Osteocyte (in vitro differentiated cells): ENCODE data around the gene CEBPB. TPM values are rescaled to one million over a fixed set of nuclear protein-coding genes. Genes with fewer than 3 reads are reported as not detected.
"Not testable (repeated sequence)": the region's sequence is repeated elsewhere in the genome, so short reads cannot be mapped to it uniquely, and the experiment has no call there.

ENCODE experiments used
- DNase-seq: peaks from one replicate; pipeline ENCODE4 v3.0.0; 2021; ENCODE audit warnings: mixed read lengths; ENCODE audit not compliant: unreplicated experiment; ENCODE audit errors: extremely low spot score
- H3K27ac Mint-ChIP-seq: one replicate; pipeline ENCODE4 v1.8.0; 2021; ENCODE audit warnings: mild to moderate bottlenecking, mixed read lengths; ENCODE audit not compliant: unreplicated experiment
- H3K27me3 Mint-ChIP-seq: one replicate; pipeline ENCODE4 v1.8.0; 2021; ENCODE audit warnings: mixed read lengths; ENCODE audit not compliant: unreplicated experiment
- H3K36me3 Mint-ChIP-seq: one replicate; pipeline ENCODE4 v1.8.0; 2021; ENCODE audit warnings: mixed read lengths; ENCODE audit not compliant: unreplicated experiment
- H3K4me1 Mint-ChIP-seq: one replicate; pipeline ENCODE4 v1.8.0; 2021; ENCODE audit warnings: mixed read lengths; ENCODE audit not compliant: unreplicated experiment
- H3K4me3 Mint-ChIP-seq: one replicate; pipeline ENCODE4 v1.8.0; 2021; ENCODE audit warnings: mild to moderate bottlenecking, moderate library complexity, mixed read lengths; ENCODE audit not compliant: unreplicated experiment
- H3K9me3 Mint-ChIP-seq: one replicate; pipeline ENCODE4 v1.8.0; 2021; ENCODE audit warnings: mixed read lengths; ENCODE audit not compliant: unreplicated experiment
- total RNA-seq: library from RNA; stranded (reverse); gene quantifications from 2 replicates; pipeline ENCODE4 v1.2.1, GENCODE V29; 2021
- TF ChIP-seq, protein P1 (sequence below): fragments of 200-600 bp; sonication (generic); IDR thresholded peaks from 2 replicates; pipeline ENCODE4 v1.5.0; 2021; ENCODE audit warnings: antibody characterized with exemption, mild to moderate bottlenecking, moderate library complexity

CEBPB gene
- total RNA-seq, 1 donor from 2014 or later = 59.1 TPM

DNA sequence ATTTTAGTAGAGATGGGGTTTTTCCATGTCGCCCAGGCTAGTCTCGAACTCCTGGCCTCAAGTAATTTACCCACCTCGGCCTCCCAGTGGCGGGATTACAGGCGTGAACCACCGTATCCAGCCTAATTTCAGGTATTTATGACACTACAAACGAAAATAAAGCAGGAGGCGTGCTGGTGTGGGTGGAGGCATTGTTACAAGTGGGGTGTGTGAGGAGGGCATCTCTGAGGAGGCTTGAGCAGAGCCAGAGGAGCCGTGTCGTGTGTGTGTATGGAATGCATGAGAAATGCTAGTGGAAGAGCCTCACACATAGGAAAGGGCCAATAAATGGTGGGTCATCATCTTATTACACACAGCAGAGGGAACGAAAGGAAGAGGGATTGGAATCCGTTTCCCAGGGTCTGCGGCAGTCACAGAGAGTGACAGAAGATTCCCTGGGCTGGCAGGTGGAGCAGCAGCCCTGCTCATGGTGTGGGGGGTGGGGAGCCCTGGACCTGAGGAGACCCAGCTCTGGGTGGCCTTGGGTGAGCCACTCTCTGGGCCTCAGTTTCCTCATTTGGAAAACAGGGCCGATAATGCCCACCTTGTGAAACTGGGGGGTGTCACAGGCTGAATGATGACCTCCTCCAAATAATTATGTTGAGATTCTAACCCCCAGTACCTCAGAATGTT is 19.9 kb upstream of the CEBPB start:
- Mint-ChIP-seq H3K27ac (peak overlapping the region; percentile 50), H3K4me3 (no peak overlapping the region), H3K9me3 (peaks cover 4% of the 10 kb centered on the region), H3K27me3 (no peaks in the 10 kb centered on the region), H3K4me1 (peaks cover 39% of the 10 kb centered on the region), H3K36me3 (no peaks in the 10 kb centered on the region)
- no peak for DNase-seq
- TF ChIP-seq, protein P1, sequence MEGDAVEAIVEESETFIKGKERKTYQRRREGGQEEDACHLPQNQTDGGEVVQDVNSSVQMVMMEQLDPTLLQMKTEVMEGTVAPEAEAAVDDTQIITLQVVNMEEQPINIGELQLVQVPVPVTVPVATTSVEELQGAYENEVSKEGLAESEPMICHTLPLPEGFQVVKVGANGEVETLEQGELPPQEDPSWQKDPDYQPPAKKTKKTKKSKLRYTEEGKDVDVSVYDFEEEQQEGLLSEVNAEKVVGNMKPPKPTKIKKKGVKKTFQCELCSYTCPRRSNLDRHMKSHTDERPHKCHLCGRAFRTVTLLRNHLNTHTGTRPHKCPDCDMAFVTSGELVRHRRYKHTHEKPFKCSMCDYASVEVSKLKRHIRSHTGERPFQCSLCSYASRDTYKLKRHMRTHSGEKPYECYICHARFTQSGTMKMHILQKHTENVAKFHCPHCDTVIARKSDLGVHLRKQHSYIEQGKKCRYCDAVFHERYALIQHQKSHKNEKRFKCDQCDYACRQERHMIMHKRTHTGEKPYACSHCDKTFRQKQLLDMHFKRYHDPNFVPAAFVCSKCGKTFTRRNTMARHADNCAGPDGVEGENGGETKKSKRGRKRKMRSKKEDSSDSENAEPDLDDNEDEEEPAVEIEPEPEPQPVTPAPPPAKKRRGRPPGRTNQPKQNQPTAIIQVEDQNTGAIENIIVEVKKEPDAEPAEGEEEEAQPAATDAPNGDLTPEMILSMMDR = no peak

DNA sequence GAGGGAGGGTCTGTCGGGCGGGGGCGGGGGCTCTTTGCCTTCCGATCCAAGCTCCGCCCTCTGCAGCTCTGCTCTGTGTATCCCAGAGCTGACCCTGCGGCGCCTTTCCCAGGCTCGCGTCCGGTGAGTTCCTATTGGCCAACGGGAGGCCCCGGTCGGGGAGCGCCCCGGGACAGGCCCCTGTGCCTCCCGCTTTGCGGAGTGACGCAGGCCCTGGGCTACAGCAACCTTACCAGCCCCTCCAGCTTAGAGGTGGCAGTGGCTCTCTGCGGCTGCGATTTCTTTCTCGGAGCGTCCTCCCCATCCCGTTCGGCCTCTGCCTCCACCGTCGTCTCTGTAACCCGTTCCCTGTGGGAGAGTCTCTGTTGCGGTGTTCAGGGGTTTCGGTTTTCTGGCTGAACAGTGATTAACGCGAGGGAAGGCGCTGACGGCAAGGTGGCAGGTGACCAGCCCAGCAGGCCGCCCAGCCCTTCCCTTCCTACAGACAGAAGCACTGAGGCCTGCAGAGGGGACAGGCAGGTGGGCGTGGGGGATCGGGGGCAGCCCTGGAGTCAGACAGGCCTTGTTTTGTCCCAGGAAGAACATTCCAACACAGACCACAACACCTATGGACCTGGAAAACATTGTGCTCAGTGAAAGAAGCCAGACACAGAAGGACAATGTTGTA is 18.1 kb upstream of the CEBPB start:
- H3K9me3 Mint-ChIP-seq = peaks cover 4% of the 10 kb centered on the region
- H3K36me3 Mint-ChIP-seq = no peaks in the 10 kb centered on the region
- peak overlapping the region; percentile 58 for H3K27ac Mint-ChIP-seq
- H3K27me3 Mint-ChIP-seq = no peaks in the 10 kb centered on the region
- DNase-seq = no peak
- H3K4me3 Mint-ChIP-seq = peak overlapping the region; percentile 64
- H3K4me1 Mint-ChIP-seq = peaks cover 28% of the 10 kb centered on the region
- TF ChIP-seq, protein P1 = no peak

DNA sequence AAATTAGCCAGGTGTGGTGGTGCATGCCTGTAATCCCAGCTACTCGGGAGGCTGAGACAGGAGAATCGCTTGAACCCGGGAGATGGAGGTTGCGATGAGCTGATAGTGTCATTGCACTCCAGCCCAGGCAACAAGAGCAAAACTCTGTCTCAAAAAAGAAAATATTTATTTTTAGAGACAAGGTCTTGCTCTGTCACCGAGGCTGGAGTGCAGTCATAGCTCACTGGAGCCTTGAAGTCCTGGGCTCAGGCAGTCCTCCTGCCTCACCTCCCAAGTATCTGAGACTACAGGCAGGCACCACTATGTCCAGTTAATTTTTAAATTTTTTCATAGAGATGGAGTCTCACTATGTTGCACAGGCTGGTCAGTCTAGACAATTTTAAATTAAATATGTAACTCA is 16.2 kb upstream of the CEBPB start:
- TF ChIP-seq, protein P1 = no peak

DNA sequence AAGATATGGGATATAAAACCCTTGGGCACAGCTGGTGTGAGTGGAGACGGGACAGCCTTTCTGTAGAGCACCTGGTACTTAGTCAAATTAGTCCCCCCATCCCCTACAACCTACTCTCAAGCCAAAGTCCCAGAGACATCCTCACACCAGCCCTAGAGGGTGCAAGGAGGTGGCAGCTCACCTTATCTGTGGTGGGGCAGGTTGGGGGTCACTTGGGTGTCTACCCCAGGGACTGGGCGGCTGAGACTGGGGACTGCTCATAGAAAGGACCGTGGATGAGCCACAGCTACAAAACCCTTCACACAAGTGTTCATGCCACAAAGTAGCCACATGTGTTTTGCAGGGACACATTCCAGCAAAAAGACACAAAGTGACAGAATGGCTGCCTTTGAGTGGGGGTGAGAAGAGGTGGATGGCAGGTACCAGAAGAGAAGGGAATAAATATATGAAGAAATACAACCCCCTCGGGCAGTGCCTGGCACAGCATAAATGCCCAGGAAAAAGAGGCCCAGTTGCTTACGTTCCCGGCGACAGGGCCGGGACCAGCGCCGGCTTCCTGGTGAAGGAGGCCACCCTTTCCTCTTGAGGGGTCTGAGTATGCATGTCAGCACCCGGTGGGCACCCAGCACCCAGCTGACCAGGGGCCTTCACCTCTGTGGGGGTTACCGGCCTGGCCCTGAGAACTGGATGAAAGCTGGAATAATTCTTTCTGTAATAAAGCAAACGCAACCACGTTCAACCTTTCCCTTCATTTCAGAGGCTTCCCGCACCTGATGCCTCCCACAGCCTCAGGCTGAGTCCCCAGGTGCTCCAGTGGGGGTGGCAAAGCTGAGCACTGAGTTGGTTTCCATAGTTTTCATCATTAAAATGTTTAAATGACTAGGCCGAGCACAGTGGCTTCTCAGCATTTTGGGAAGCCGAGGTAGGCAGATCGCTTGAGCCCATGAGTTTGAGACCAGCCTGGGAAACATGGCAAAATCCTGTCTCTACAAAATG is 14.4 kb upstream of the CEBPB start:
- Mint-ChIP-seq H3K27ac (no peak overlapping the region), H3K9me3 (no peaks in the 10 kb centered on the region), H3K4me1 (peaks cover 13% of the 10 kb centered on the region), H3K27me3 (no peaks in the 10 kb centered on the region), H3K4me3 (no peak overlapping the region), H3K36me3 (no peaks in the 10 kb centered on the region)
- DNase-seq = no peak
- TF ChIP-seq, protein P1 = no peak

More for the DNA sequence above, 16.2 kb upstream of the CEBPB start:
- Mint-ChIP-seq H3K4me3 (no peak overlapping the region), H3K27ac (no peak overlapping the region), H3K36me3 (no peaks in the 10 kb centered on the region), H3K9me3 (peaks cover 2% of the 10 kb centered on the region), H3K27me3 (no peaks in the 10 kb centered on the region), H3K4me1 (peaks cover 13% of the 10 kb centered on the region)
- no peak for DNase-seq

DNA sequence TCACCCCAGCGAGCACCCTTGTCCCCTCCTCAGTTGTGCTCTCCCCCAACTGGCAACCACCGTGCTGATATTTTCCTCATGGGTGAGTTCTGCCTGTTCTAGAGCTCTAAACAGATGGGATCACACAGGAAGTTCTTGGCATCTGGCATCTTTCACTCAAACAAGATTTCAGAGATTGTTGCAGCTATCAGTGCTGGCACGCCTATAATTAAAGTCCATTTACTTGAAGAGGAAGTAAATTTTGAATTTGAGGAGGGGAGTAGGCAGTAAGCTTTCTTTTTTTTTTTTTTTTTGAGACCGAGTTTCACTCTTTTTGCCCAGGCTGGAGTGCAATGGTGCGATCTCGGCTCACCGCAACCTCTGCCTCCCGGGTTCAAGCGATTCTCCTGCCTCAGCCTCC is 12.0 kb upstream of the CEBPB start:
- H3K4me3 Mint-ChIP-seq, H3K36me3 Mint-ChIP-seq: not testable (repeated sequence)

More for the DNA sequence above, 12.0 kb upstream of the CEBPB start:
- not testable (repeated sequence) for H3K27ac Mint-ChIP-seq, DNase-seq, H3K4me1 Mint-ChIP-seq, H3K9me3 Mint-ChIP-seq, H3K27me3 Mint-ChIP-seq
